GM21717 (cell line): ENCODE data around the gene OLA1.
A peak's percentile ranks its signal among the peaks of the same experiment; 100 is the strongest.
"Not testable (repeated sequence)": the region's sequence is repeated elsewhere in the genome, so short reads cannot be mapped to it uniquely, and the experiment has no call there.

ENCODE experiments used
- ATAC-seq: cut with Tn5 transposase; IDR thresholded peaks from one replicate; pipeline ENCODE4 v1.9.1; 2021; ENCODE audit warnings: mild to moderate bottlenecking, moderate library complexity; ENCODE audit not compliant: unreplicated experiment

Gene OLA1

DNA sequence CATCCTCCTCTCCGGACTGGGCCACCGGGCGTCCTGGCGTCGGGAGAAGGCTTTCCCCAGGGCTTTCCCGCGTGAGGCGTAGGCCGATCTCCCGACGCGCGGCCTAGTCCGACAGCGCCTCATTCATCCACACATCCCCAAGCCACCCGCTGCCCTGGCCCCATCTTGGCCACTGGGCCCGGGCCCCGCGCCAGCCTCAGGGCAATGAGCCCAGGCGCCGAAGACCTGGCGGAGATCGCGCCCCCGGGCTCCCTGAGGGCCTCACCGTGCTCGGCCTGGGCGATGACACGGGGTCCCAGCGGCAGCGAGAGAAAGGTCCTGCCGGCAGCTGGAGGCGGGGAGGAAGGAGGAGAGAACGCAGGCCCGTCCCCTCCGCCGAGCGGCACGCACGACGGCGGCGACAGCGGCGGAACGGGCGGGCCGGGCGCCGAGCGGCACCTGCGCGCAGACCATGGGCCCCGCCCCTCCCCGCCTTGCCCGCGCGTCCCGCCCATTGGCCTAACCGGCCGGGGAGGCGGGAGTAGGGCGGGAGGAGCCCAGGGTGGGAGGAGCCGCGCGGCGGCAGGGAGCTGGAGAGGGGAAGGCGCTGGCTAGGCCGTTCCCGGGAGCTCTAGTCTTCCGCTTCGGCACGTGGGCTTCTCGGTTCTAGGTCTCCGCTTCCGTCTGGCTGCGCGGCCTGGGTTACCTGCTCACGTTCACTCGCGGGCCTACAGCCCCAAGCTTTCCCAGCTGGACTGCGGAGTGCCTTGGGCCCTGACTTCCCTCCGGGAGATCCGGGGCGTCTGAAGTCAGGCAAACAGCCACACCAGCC lies at the start of gene OLA1:
TSS of gene OLA1 (minus strand) at position 346 of the 811 bp plus-strand sequence. CDS start 1,717 bp downstream, outside the sequence.
- ATAC-seq, result peak; percentile 98

DNA sequence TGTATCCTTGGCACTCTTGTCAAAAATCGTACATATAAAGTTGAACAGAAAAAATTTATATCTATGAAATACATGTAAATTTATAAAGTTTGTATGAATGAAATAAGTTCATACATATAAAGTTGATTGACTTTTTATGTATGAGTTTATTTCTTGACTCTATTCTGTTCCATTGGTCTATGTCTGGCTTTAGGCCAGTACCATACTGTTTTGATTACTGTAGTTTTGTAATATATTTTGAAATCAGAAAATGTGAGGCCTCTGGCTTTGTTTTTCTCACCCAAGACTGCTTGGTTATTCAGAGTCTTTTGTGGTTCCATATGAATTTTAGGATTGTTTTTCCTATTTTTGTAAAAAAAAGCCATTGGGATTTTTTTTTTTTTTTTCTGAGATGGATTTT lies 44.6 kb upstream of the OLA1 start:
- ATAC-seq, result no peak

DNA sequence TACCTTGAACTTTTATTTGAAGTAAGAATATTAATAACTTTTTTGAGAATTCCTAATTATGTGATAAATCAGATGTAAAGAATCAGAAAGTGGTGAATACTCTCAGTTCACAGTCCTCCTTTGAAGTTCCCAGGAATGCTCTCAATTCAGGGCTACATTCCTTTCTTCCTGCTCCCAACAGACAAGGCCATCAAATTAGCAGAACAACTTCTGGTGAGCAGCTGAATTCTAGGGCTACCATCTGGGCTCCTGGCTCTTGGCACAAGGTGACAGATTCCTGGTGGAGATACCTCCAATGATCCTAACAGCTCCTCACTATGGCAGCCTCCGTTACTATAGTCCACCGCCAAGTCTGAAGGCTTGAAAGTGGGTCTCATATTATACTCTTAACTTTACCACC lies 37.8 kb upstream of the OLA1 start:
- ATAC-seq, result no peak

DNA sequence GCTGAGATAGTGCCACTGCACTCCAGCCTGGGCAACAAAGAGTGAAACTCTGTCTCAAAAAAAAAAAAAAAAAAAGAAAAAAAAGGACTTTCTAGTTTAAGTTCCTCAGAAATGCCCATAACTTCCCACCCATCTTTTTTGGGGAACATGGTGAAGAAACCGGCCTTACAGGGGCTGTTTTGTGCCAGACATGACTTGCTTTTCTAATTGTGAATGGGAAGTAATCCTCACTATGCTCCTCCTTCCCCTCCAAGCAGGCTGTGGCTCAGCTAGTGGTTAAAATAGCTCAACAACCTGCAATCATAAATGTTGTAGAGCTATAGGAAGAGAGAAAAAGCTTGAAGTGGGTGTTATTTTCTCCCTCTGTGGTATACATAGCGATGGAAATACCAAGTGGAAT lies 34.1 kb upstream of the OLA1 start:
- ATAC-seq, result no peak

DNA sequence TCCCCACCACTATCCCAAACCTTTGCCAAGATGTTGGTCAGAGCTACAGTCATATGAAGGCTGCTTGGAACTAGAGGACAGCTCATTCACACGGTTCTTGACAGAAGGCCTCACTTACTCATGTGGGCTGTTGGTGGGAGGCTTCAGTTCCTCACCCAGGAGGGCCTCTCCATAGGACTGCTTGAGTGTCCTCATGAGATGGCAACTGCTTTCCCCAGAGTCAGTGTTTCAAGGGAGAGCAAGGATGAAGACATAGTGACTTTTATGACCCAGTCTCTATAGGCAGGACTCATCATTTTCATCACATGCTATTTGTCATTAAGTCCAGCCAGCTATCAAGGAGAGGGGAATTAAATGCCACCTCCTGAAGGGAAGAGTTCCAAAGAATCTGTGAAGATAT lies 33.4 kb upstream of the OLA1 start:
- no peak for ATAC-seq

DNA sequence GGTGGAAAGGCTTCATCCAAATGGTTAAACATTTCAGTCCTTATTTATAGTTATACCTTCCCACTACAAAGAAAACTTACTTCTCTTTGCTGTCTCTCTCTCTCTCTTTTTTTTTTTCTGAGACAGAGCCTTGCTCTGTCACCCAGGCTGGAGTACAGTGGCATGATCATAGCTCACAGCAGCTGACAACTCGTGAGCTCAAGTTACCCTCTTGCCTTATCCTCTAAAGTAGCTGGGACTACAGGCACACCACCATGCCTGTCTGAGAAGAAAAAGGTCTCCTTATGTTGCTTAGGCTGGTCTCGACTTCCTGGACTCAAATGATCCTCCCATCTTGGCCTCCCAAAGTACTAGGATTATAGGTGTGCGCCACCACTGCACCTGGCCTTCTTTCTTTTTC lies 32.3 kb upstream of the OLA1 start:
- ATAC-seq, result no peak

DNA sequence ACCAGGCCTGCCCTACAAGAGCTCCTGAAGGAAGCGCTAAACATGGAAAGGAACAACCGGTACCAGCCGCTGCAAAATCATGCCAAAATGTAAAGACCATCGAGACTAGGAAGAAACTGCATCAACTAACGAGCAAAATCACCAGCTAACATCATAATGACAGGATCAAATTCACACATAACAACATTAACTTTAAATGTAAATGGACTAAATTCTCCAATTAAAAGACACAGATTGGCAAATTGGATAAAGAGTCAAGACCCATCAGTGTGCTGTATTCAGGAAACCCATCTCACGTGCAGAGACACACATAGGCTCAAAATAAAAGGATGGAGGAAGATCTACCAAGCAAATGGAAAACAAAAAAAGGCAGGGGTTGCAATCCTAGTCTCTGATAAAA lies 21.9 kb upstream of the OLA1 start:
- ATAC-seq, result not testable (repeated sequence)

DNA sequence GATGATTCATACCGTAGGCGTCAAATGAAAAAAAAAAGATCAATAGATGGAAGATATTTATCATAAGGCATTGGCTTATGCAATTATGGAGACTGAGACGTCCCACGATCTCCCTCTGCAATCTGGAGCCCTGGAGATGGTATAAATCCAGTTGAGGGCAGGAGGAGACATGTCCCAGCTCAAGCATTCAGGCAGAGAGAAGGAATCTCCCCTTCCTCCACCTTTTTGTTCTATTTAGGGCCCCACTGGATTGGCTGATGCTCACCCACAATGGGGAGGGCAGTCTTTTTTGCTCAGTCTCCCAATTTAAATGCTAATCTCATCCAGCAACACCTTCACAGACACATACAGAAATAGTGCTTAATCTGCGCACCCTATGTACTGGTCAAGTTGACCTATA lies 18.0 kb upstream of the OLA1 start:
- no peak for ATAC-seq

DNA sequence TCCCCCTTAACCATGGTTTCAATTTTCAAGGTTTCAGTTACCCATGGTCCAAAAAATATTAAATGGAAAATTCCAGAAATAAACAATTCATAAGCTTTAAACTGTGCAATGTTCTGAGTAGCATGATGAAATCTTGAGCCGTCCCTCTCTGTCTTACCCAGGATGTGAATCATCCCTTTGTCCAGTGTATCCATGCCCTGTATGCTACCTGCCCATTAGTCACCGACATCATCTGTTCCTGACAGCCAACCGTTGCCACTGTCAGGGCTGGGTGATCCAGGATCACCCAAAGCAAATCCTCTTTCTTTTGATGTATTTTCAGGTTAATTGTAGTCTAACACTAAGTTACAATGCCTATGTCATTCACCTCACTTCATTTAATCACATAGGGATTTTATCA lies 15.7 kb upstream of the OLA1 start:
- ATAC-seq, result no peak

DNA sequence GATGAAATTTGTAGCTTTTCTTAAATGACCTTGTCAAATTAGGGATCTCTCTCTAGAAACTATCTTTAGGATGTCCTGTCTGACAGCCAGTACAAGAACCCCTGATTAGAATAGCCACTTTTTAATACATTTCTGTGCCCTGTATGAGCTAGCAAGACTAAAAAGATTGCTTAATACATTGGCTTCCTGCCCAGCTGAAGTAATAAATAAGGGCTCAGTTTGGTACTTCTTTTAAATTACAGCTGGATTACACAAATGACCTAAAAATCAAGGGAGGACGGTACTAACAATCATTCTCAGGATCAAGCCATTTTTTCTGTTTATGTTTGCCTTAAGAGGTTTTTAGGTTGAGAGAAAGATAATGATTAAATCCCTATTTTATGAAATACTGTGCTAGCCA lies 11.6 kb upstream of the OLA1 start:
- no peak for ATAC-seq

DNA sequence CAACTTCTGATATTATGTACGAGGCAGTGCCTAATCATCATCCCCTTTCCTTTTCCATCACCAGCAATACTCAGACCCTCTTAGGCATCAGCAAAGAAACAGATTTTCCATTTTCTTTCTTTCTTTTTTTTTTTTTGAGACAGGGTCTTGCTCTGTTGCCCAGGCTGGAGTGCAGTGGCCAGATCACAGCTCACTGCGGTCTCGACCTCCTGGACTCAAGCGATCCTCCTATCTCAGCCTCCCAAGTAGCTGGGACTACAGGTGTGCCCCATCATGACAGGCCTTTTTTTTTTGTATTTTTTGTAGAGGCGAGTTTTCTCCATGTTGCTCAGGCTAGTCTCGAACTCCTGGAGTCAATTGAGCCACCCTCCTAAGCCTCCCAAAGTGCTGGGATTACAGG lies 5.9 kb upstream of the OLA1 start:
- no peak for ATAC-seq

DNA sequence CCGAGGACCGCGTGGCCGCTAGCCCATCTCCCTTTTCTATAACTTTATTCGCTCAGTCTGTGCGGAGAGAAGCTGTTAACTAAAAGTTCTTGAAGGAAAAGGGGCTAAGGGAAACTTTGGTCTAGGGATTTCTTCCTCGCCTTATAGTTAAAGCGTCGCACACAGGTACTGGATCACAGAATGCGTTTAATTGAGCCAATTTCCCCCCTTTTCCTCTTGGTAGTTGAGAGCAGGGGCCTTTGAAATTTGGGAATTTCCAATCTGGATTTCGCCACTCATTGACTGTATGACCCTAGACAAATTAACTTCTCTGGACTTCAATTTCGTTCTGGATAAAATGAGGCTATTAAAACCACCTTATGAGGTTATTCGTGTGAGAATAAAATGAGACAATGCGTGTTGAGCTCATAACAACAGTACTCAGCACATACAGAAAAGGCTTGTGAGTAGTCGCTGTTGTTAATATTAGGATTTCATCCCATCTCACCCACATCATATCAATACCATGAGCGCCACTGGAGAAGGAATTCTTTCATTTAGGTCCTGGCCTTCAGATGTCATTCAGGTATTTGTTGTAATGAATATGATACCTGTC lies 763 bp upstream of the OLA1 start:
- ATAC-seq, result no peak

DNA sequence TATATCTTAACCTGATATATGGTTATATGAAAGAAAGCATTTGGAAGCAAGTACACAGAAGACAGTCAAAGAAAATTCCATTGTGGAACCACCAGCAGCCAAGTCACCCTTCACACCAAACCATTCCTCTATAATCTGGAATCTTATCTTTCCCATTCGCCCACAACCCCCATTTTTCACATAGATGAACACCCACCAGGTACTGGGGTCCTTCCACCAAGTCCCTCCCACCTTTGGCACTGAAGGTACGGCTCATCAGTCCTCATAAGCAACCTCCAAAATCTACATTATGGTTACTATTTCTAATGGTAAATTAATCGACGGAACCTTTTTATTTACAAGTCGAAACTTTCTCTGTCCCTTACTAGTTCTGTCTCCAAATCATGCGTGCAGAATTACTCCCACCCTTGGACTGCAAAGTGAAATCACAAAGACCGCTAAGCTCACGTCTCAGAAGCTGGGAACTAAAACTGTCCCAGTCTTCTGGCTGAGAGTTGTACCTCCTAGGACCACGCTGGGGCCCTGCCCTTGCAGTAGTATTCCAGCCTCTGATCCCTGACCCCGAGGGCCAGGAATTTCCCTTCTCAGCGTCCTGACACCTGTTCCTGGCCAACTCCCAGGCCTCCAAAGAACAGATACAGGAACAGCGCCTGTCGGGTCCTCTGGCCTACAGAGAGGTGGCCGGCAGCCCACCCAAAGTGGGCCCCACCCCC lies 702 bp downstream of the OLA1 start:
- peak; percentile 16 for ATAC-seq

DNA sequence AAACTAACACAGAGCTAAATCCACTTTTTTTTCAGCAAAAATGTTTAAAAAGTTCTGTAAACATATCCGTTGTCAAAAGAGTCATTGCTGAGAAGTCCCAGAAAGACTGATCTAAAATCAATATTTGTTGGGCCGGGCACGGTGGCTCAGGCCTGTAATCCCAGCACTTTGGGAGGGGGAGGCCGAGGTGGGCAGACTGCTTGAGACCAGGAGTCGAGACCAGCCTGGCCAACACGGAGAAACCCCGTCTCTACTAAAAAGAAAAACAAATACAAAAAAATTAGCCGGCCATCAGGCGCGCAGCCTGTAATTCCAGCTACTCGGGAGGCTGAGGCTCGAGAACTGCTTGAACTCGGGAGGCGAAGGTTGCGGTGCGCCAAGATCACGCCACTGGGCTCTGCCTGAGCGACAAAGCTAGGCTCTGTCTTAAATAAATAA lies 1.4 kb downstream of the OLA1 start:
- no peak for ATAC-seq

DNA sequence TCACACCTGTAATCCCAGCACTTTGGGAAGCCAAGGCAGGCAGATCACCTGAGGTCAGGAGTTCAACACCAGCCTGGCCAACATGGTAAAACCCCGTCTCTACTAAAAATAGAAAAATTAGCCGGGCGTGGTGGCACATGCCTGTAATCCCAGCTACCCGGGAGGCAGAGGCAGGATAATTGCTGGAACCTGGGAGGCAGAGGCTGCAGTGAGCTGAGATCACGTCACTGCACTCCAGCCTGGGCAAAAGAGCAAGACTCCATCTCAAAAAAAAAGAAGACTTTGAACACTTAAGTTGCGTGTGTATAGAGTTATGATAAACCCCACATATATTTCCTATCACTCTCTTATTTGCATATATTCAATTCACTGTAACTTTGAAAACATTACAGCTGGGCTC lies 2.7 kb downstream of the OLA1 start:
- not testable (repeated sequence) for ATAC-seq

DNA sequence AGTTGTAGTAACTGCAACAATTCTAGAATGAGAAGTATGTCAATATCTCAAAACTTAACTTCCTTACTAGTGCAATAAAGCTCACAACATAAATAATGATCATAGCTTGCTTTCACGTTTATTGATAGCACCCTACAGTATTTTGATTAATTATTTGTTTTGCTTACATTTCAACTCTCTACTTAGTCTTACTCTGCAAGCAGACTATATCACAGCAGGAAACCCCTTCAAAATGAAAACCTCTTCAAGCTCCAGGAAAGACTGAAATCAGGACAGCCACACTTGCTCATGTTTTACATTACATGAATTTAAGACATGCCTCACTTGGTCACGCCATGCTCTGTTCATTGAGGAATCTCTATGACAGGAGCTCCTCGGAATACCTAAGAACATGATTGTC lies 3.3 kb downstream of the OLA1 start:
- no peak for ATAC-seq

DNA sequence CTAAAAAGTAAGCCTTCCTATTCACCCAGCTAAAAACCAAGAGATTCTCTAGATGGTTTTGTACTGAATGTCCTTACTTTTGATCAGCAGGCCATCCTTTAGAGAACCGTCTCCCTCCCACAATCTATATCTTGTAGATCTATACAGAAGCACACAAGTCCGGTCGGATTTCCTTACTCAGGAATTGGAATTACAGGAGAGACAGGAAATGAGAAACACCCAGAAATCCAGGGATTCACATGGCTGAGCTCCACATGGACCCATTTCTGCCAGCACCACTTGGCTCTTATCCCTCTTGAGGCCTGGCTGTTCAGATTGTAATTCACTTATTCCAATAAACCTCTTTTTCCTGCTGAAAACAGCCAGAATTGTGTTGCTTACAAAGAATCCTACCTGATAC lies 4.5 kb downstream of the OLA1 start:
- ATAC-seq, result no peak

DNA sequence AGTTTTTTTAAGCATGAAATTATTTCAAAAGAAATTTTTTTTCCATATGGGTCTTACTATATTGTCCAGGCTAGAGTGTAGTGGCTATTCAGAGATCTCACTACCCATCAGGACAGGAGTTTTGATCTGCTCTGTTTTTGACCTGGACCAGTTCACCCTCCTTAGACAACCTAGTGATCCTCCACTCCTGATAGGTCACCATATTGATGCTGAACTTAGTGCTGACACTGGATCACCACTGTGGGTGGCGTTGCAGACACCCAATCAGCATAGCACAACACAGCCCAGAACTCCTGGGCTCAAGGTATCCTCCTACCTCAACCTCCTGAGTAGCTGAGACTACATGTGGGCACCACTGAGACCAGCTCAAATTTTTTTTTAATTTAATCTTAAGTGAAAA lies 8.2 kb downstream of the OLA1 start:
- ATAC-seq, result no peak

DNA sequence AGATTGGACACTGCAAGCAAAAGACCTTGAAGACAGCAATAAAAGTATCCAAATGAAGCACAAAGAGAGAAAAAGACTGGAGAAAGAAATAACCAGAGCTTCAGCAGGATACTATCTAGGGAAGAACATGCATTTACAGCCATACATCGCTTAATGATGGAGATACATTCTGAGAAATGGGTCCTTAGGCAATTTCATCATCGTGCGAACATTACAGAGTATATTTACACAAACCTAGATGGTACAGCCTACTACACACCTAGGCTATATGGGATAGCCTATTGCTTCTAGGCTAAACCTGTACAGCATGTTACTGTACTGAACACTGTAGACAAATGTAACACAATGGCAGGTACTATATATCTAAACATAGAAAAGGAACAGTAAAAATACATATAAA lies 11.9 kb downstream of the OLA1 start:
- ATAC-seq, result no peak

DNA sequence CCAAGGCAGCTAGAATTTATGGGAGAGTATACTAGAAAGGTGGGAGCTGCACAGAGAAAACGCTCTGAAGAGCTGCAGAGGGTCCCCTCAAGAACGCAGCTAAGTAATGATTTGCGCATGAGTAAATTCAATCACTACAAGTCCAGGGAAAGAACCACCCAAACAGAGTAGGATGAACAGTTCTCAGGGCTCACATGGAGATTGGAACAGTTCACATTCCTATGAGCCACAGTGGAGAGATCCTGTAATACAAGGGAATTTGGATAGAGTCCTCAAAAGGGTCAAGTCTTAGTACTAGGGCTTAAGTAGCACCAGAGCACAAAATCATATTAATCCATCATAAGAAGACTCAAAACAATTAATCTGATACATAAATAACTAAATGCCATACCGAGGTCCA lies 12.7 kb downstream of the OLA1 start:
- no peak for ATAC-seq

DNA sequence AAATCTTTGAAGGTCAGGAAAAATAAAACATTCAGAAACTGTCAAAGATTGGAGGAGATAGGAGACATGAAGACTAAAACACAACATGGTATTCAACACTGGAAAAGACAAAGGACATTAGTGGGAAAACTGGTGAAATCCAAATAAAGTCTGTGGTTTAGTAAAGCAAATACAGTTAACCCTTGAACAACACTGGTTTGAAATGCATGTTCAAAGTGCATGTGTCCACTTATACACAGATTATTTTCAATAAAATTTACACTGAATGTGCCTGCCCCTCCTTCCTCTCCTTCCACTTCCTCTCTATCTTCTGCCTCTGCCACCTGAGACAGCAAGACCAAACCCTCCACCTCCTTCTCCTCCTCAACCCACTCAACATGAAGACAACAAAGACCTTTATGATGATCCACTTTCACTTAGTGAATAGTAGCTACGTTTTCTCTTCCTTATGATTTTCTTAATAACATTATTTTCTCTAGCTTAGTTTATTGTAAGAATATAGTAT lies 14.5 kb downstream of the OLA1 start:
- ATAC-seq, result no peak

DNA sequence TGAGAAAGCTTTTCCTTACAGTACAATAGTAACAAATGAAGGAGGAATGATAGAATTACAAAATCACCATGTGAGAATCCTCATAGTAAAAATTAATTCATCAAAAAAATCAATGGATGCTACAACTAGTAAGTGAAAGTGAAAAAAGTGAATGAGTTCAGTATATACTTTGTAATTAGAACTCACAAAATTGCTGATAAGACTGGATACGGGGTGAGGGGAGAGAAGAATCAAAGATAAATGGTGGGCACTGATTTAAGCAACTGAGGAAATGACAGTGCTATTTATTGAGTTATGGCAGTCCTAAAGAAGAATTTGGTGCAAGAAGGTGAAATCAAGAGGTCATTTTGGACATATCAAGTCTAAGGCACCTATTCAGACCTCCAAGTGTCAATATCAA lies 20.6 kb downstream of the OLA1 start:
- ATAC-seq, result no peak
